ENCODE measurements around the gene ALX3.

The ALX3 gene

DNA sequence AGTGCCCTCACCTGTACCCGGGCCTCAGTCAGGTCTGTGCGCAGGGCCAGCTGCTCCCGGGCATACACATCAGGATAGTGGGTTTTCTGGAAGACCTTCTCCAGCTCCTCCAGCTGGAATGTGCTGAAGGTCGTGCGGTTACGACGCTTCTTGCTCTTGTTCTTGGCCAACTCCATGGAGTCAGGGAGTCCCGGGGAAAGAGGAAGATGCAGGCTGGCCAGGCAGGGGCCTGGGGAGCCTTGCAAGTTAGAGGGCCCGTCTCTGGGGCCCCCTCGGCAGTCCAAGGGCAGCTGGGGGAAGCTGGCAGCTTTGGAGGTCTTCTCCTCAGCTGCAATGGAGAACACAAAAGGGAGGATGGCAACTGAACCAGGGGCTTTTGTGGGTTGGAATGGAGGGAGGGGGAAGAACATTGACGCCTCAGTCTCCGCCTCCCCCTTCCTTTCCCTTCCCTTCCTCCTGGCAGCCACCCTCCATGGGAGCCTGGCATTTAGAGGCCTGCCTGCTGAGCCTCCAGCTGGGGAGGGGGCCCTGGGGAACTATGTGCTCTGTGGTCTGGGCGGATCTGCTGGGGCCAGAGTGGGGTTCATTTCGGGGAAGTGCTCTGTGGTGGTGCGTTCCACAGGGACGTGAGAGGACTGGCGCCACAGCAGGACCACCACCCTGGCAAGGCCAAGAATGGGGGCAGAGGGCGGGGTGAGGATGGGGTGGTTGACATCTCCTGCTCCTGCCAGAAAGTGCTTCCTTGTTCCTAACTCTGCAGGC lies 5.7 kb downstream of the ALX3 start:
- no peak for DNase-seq

DNA sequence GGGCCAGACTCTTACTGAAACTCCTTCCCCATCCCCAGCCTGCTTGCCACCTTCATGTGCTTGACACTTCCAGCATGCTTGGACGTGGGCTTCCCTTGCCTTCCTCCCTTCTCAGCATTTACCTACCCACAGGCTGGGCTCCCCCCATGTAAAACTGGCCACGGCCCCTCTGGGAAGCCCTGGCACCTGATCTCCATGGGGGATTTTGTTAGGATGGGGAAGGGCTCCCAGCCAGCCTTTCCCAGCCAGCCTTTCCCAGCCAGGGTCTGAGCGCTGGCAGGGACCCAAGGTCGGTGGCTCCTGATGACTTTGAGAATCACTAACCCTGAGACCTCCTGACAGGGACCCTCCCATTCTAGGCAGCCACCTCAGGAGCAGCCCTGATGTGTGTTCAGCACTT lies 6.7 kb downstream of the ALX3 start:
- DNase-seq = no peak

- DNase-seq = no peak
These were observed 7.9 kb downstream of the ALX3 start for GRCh38 chr1:110062612-110063011.

DNA sequence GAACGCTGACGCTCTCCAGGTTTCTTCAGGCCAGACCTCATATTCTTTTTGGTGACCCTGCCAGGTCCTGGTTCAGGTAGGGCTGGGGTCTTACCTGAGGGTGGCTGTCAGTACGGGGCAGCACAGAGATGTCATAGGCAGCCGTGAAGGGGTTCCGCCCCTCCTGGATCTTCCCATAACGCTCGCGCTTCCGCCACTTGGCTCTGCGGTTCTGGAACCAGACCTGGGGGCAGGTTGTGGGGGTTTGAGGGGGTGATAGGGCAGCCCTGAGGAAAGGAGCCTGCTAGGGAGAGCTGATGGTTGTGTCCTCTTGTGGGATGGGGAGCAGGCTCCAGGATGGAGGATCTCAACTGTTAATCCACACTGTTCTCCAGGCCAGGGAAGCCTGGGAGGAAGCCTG lies 9.1 kb downstream of the ALX3 start:
- no peak for DNase-seq

GRCh38 chr1:110060662-110061060 lies 9.8 kb downstream of the ALX3 start:
- DNase-seq = no peak

DNA sequence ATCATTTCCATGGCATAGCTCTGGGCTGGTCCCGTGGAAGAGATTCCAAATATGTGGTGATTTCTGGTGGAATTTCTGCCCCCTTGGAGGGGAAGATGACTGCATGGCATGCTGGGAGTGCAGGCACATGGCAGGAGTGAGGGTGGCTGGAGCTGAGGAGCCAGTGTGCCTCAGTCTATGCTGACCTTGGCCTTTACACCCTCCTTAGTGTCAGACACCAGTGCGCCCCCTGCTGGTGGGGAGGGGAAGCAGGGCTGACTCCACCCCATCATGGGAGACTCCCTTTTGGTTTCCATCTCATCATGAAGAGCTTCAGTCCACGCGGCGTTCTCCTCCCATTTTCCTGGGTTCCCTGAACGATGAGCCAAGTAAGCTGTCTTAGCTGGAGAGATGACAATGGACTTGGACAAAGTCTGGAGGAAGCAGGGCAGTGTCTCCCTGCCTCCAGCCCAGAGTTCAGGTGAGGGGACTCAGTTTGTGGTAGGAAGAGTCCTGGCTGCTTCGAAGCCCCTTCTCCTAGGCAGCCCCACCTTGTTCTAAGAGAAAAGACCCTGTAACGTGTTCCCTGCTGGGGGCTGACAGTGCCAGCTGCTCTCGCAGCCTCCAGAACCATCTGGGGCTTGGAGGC lies 10.3 kb downstream of the ALX3 start:
- DNase-seq = no peak

DNA sequence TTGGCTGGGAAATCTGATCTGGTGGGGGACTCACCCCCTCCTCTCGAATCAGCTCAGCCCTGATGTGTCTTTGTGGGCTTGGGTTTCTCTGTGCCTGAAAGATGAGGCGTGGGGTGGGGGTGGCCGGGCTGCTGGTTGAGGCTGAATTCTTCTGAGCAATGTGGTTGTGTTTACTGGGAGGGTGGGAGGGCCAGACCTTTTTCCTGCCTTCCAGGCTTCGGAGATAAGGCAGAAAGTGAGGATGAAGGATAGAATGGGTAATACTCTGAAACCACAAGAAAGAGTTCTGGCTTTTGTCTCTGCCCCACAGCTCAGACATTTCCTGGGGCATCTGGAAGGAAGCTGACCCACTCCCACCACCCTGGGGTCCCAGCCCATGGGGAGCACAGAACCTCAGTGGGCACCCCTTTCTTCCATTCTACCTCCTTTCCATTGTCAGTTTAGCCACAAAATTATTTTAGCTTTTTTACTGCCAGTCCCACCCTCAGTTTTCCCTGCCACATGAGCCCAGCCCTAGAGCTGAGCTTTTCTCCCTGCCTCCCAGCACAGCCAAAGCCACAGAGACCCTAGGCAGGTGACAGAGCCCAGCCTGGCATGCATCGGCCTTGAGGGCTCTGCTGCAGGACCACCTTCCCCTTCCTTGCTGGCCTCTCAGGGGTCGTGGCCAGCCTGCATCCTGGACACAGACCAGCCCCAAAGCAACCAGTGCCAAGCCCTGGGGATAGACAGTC lies 11.2 kb downstream of the ALX3 start:
- DNase-seq = peak; percentile 18

GRCh38 chr1:110058591-110058990 lies 11.9 kb downstream of the ALX3 start:
- no peak for DNase-seq

GRCh38 chr1:110057963-110058518 lies 12.4 kb downstream of the ALX3 start:
- DNase-seq = no peak

GRCh38 chr1:110056776-110057175 lies 13.7 kb downstream of the ALX3 start:
- DNase-seq = peak; percentile 74

- peak; percentile 27 for DNase-seq
These were observed 14.2 kb downstream of the ALX3 start for GRCh38 chr1:110056285-110056683.

- DNase-seq = peak; percentile 69
These were observed 14.8 kb downstream of the ALX3 start for GRCh38 chr1:110055493-110056284.

- peak; percentile 49 for DNase-seq
These were observed 16.7 kb downstream of the ALX3 start for GRCh38 chr1:110053552-110054428.

- DNase-seq = peak; percentile 56
These were observed 19.2 kb downstream of the ALX3 start for GRCh38 chr1:110051262-110051648.

DNA sequence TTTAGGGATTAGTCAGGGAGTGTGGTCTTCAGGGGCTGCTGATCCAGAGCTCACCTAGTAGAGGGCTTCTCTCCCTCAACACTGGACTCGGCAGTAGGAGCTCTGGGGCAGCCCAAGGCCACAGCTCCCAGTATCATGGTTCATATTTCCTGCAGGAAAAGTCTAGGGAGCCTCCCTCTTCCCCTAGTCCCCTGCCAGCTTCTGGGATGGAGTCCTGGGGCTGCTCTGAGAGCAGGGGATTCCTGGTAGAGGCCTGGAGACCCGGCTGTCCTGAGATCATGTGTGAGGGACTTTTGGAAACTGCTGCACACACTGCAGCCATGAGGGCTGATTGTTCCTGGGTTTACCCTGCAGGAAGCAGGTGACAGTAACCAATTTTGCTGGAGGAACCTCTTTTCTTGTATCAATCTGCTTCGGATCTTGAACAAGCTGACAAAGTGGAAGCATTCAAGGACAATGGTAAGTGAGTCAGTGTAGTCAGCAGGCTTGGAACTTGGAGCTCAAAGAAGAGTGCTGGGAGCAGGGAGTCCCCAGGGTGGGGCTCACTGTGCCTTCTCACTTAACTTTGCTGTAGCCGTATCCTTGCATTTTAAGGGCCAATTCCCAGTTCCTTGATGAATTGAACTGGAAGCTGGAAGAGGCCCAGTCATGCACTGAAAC lies 19.7 kb downstream of the ALX3 start:
- DNase-seq = peak; percentile 12

DNA sequence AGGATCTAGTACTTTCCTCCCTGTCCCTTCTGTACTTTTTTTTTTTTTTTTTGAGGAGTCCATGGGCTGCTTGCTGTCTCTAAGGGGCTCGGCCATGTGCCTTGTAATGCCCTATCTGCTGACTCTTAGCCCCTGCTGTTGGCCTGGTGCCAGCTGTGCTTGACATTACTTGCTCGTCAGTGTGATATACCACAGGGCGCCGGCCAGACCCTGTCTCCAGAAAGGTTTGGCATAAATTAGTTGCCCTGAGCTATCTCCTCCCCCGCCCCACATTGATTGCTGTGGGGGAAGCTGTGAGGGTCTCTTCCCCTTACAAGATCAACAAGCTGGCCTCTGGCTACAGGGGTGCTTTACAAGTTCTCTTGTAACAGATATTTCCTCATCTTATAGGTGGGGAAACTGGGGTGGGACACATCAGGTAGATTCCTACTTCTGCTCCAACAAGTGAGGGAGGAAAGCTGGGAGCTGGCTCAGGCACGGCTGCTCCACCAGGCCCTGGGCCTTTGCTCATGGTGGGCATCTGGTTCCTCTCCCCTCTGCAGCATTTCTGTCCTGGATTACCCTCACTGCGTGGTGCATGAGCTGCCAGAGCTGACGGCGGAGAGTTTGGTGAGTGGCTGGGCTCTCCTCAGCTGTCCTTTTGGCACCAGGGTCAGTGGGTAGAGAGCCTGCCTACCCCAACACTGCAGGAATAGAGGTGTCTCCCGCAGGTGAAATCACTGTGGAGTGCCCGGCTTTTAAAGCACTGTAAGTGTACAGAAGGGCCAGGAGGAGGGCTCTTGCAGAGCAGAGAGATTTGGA lies 20.5 kb downstream of the ALX3 start:
- no peak for DNase-seq

GRCh38 chr1:110048923-110049601 lies 21.4 kb downstream of the ALX3 start:
- no peak for DNase-seq

DNA sequence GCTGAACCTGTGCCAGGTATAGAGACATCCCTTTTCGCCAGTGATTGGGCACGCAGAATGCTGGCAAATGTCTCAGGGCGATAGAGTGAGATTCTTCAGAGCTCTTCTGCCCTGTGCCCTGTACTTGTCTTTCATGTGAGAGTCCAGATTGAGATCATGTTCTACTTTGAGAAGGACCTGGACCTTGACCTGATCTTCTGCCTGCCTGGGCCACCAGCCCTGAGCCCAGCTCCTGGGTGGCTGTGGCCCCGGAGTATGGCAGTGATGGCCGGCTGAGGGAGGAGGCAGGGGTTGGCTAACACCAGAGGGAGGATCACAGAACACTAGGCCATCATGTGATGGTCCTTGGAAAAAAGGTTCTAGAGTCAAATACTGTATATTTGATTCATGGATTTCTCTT lies 22.2 kb downstream of the ALX3 start:
- DNase-seq = no peak

- DNase-seq = no peak
These were observed 23.0 kb downstream of the ALX3 start for GRCh38 chr1:110047463-110047862.

All from fibroblast of skin of scalp (primary cell).